SHP77 (cell line): ENCODE measurements around the gene ADAM22.

Experiments
- DNase-seq, 2 experiments: peaks; one replicate each; lab custom pipeline; 2025; lab: John Stamatoyannopoulos, UW

The ADAM22 gene

GRCh38 chr7:88042157-88042556 lies 108.1 kb downstream of the ADAM22 start:
- no peak for DNase-seq

DNA sequence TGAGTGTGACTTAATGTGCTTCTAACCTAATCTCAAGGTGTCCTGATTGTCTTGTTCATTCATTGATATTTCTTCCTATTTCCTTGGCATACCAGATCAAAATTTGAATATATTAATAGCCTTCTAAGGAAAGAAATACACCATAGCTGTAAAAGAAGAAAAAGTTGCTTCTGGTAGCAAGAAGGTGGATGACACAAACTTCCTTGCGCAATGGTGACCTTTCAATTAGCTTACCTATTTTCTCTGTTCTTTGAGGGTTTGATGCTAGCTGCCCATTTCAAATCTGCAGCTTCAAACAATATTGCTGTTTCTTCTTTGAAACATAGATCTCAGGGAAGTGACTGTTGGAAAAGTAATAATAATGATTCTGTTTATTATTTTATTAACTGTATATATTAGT lies 108.8 kb downstream of the ADAM22 start:
- no peak for DNase-seq

- DNase-seq: no peak
Measured at GRCh38 chr7:88044069-88044468, 110.0 kb downstream of the ADAM22 start.

DNA sequence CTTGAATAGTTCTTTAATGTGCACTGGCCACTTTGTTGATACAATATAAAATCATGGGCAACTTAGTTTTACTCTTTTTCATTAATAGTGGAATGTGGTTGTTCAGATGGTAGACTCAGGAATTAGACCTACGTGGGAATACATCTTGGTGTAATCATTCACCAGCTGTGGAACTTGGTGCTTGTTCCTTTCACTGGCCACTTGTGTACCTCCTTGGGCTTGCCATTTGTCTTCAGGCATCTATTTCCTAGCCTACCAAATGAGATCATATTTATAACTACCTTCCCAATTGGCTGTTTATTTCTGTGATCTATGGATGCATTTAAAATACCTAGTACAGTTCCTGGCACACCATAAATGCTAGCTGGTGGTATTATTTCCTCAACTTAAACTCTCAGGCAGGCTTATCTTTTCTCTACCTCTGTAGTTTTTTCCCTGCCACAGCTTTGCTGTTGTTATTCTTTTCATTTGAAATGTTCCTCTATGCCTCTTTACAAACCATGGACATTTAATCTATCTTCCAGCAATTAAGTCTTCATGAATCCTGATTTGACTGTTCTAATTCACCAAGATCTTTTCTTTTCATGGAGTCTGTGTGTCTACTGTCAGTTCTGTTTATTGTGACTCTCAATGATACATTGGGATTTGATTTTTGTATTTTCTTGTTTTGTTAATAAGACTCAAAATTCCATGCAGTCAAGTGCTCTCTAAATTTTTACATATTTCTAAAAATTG lies 113.0 kb downstream of the ADAM22 start:
- DNase-seq: no peak

GRCh38 chr7:88057655-88058054 lies 123.6 kb downstream of the ADAM22 start:
- DNase-seq: no peak

DNA sequence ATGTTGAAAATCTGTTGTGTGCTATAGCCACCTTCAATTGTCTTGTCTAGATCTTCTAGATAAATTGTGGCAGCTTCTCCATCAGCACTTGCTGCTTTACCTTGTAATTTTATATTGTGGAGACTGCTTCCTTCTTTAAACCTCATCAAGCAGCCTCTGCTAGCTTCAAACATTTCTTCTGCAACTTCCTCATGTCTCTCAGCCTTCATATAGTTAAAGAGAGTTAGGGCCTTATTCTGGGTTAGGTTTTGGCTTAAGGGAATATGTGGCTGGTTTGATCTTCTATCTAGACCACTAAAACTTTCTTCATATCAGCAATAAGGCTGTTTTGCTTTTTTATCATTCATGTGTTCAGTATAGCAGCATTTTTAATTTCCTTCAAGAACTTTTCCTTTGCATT lies 128.2 kb downstream of the ADAM22 start:
- no peak for DNase-seq

GRCh38 chr7:88069093-88069492 lies 135.0 kb downstream of the ADAM22 start:
- DNase-seq: no peak

- DNase-seq: no peak
Measured at GRCh38 chr7:88071994-88072714, 138.1 kb downstream of the ADAM22 start.

- DNase-seq: no peak
Measured at GRCh38 chr7:88072715-88073055, 138.6 kb downstream of the ADAM22 start.

DNA sequence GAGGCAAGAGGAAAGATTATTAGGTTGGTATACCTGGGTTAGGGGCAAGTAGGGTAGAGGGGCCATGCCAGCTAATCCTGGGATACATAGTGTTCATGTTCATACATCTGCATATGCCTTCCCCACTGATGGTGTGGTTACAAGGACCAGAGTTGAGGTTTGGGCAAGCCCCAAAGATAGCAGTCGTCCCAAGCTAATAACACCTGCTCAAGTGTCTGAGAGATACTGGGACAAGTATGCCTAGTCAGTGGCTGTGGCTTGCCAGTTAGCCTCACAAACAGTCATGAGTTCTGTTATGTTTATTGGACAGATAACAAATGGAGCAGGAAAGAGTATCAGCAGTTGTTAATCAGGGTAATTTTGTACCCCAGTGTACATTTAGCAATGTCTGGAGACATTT lies 139.6 kb downstream of the ADAM22 start:
- no peak for DNase-seq

- DNase-seq: no peak
Measured at GRCh38 chr7:88075216-88075615, 141.2 kb downstream of the ADAM22 start.

DNA sequence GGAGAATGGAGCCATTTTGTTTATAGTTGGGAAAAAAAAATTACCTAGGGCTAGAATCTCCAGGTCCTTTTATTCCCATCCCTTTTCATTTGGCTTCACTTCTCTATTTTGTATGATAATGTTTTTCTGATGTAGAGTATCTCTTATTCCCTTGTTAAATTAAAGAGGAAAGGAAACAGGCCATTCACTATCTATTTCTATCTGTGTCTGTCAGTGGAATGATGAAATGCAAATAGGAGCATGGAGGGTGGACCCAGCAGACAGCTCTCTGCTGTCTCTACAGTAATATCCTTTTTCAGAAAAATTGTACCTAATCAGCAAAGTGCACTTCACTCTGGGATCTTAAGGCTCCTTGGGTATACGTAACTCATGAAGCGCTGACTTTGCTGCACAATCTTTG lies 149.8 kb downstream of the ADAM22 start:
- DNase-seq: no peak

DNA sequence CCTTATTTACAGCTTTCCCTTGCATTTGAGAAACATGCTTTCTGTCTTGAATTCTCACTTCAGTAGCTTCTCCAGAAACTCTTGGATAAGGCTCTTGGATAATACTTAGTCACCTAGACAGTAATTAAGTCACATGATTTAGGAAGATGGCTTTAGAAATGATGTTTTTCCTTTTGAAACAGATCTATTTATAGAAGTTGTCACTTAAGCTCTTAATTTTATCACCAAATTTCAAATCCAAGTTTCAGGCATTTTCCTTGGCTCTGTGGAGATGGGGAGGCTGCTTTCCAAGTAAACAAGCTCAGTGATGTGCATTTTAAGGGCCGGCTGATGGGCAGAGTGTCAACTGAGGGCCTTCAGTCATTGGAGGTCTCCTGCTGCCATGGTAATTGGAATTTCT lies 155.5 kb downstream of the ADAM22 start:
- DNase-seq: no peak

DNA sequence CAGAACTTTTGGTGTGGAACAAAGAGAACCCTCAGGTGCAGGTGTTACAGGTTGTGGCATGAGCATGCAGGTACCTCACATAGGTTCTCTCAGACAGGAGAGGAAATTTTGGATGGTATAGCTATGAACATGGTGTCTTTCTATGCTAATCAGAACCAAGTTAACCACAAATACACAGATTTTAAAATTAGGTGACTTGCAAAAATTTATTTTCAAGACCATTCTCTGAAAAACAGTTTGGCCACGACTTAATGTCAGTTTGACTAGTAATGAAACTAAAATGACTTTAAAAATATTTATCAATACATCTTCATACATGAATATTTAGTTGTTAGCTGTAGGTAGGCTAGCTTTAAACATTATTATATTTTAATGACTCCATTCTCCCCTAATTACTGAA lies 156.2 kb downstream of the ADAM22 start:
- DNase-seq: no peak

DNA sequence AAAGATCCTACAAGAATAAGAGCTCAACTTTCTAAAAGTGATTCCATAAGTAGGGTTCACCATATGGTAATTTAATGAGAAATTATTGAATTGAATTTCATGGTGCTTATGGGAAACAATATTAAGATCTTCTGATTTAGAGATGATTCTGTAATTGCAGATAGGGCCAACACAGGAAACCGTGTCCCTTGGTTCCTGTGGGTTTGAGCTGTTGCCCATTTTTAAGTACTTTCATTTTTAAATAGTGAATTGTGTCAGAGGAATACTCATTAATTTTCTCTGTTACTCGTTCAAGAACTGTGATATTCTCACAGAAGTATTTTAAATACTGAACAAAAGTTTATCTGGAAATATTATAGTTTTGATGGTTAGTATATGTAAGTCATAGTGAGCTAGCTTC lies 156.6 kb downstream of the ADAM22 start:
- DNase-seq: no peak

- DNase-seq: no peak
Measured at GRCh38 chr7:88091988-88092675, 158.1 kb downstream of the ADAM22 start.

DNA sequence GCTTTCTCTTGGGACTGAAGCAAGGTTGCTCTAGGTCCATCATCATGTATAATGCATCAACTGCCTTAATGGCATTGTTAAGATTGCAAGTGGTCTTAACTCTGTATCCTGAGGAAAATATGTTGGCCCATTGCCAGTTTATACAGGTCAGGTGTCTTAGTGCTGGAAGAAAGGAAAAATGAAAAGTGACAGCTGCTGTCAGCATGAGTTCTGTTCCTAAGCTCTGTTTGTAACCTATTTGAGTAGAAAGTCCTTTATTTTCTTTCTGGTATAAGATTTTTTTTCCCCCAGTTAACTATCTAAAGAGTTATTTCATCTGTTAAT lies 158.6 kb downstream of the ADAM22 start:
- no peak for DNase-seq

GRCh38 chr7:88101769-88102168 lies 167.7 kb downstream of the ADAM22 start:
- DNase-seq: no peak

GRCh38 chr7:88102675-88103074 lies 168.6 kb downstream of the ADAM22 start:
- DNase-seq: no peak

DNA sequence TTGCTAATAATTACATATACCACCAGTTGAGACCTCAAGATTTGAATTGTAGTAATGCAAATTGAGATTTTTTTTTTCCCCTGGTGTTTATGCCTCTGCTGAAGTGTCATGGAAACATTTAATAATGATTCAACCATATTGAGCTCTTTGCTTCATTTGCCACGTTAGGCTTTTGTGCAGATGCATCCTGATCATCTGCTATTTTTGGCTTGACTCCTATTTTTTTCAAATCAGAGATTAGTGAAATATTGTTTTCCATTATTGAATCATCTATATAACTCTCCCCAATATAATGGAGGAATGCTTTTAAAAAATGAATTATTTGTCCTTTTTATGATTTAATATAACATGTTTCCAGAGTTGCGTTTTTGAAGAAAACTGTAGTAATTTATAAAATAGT lies 170.7 kb downstream of the ADAM22 start:
- DNase-seq: no peak

DNA sequence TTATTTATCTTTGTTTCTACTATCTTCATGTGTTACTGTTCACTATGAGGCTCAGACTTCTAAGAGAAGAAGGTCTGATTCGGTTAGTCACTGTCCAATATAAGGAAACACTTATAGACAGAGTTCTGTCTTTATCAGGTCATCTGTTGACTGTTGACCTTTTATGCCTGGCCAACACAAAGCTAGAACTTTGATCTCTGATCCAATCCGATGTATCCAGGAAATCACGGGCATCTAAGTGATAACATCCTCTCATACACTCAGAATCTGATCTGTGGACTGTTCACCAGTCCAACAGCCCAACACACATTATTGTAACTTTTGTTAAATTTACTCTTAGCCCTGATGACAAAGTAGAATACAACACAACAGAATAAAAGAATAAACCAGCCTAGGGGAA lies 171.2 kb downstream of the ADAM22 start:
- DNase-seq: no peak

- DNase-seq: no peak
Measured at GRCh38 chr7:88106434-88106833, 172.4 kb downstream of the ADAM22 start.

DNA sequence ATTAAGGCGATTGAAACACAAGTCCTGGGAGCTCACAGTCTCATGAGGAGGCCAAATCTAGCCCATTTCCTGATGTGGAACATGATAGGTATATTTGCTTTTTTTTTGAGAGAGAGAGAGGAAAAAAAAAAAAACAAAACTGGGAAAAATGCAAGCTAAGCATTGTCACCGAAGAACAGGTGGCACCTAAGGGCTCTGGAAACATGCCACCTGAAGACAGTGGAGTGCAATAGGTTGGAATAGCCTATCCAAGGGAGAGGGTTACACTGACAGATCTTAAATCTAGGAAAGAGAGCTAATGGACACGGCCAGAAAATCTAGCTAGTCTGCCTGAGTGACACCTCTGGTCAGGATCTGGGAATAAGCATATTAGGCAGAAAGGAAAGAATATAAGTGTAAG lies 175.6 kb downstream of the ADAM22 start:
- no peak for DNase-seq
